Nephron (organoid): ENCODE results near the gene EEF1G.

ENCODE experiments used
- H3K27ac Mint-ChIP-seq, 3 experiments: 2 replicates each; pipeline ENCODE4 v1.8.0; 2020; ENCODE audit warnings: mixed read lengths in 3 of 3, mild to moderate bottlenecking in 2 of 3, moderate library complexity in 1 of 3
- H3K27me3 Mint-ChIP-seq: 2 replicates; pipeline ENCODE4 v1.8.0; 2021; ENCODE audit warnings: low read depth, mild to moderate bottlenecking, moderate library complexity, mixed read lengths
- H3K36me3 Mint-ChIP-seq: 2 replicates; pipeline ENCODE4 v1.8.0; 2020; ENCODE audit warnings: low read depth, mixed read lengths
- H3K4me1 Mint-ChIP-seq: 2 replicates; pipeline ENCODE4 v1.8.0; 2020; ENCODE audit warnings: mixed read lengths
- H3K4me3 Mint-ChIP-seq, 3 experiments: 2 replicates each; pipeline ENCODE4 v1.8.0; 2020; ENCODE audit warnings: mild to moderate bottlenecking in 3 of 3, mixed read lengths in 3 of 3, moderate library complexity in 2 of 3
- H3K9me3 Mint-ChIP-seq: 2 replicates; pipeline ENCODE4 v1.8.0; 2020; ENCODE audit warnings: mixed read lengths
- TF ChIP-seq, protein P1 (sequence below), 3 experiments: fragments of 200-600 bp; sonication (generic); IDR thresholded peaks; one replicate each; pipeline ENCODE4 v1.5.0; 2021; ENCODE audit warnings: antibody characterized with exemption in 3 of 3; ENCODE audit not compliant: unreplicated experiment in 3 of 3

EEF1G gene

DNA sequence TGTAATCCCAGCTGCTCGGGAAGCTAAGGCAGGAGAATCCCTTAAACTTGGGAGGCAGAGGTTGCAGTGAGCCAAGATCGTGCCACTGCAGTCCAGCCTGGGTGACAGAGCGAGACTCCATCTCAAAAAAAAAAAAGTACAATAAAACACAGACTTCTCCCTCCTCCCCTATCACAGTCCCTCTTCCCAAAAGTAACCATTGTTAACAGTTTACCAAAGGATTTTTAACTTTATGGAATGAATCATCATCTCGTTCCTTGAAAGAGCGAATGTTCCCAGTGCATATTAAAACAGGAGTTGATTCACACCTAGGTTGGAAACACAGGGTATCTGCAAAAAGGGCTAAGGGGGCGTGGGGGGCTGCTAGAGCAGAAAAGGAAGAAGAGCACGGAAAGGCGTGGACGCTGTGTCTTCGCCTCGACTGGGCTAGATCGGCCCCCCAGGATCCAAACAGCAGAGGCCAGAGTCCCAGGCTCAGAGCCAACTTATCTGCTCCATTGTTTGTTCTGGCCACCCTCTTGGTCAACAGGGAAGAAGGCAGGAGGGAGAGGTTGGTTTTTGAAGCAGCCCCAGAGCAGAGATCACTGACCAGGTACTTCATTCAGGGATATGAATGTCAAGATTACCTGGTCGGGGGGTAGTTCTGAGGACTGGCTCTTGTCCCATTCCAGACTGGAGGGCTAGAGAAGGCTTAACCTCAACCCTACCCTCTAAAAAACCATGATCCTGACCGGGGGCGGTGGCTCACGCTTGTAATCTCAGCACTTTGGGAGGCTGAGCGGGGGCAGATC lies 25.0 kb downstream of the EEF1G start:
- TF ChIP-seq, protein P1, sequence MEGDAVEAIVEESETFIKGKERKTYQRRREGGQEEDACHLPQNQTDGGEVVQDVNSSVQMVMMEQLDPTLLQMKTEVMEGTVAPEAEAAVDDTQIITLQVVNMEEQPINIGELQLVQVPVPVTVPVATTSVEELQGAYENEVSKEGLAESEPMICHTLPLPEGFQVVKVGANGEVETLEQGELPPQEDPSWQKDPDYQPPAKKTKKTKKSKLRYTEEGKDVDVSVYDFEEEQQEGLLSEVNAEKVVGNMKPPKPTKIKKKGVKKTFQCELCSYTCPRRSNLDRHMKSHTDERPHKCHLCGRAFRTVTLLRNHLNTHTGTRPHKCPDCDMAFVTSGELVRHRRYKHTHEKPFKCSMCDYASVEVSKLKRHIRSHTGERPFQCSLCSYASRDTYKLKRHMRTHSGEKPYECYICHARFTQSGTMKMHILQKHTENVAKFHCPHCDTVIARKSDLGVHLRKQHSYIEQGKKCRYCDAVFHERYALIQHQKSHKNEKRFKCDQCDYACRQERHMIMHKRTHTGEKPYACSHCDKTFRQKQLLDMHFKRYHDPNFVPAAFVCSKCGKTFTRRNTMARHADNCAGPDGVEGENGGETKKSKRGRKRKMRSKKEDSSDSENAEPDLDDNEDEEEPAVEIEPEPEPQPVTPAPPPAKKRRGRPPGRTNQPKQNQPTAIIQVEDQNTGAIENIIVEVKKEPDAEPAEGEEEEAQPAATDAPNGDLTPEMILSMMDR (IDR thresholded peaks at IDR 0.05; ENCODE audit: unreplicated experiment in 3 of 3) = no peak
- no peaks in the 10 kb centered on the region for H3K36me3 Mint-ChIP-seq

DNA sequence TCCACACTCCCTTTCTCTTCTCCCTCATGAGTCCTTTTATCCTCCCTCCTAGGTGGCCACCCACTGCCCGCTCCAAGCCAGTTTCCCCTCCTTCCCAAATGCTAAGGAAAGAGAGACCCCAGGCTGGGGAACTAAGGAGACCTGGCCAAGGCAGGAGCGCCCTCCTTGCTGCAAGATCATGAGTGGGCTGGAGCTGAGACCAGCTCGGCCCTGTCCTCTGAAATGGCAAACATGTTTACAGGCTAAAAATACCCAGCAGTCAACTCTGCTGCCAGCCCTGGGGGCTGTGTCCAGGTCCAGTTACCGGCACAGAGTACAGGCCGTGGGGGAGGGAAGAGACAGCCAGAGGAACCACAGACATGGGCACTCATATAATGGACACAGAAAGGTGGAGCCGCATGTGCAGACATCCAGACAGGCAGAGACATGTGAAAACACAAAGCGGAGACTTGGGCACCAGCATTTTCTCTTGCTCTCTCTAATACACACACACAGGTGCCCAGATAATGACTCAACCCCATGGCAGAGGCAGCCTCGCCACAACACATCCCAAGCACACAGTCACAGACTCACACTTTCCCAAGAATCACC lies 25.9 kb downstream of the EEF1G start:
- H3K27me3 Mint-ChIP-seq = peaks cover 18% of the 10 kb centered on the region
- H3K9me3 Mint-ChIP-seq = no peaks in the 10 kb centered on the region
- no peaks in the 10 kb centered on the region for H3K36me3 Mint-ChIP-seq
- TF ChIP-seq, protein P1 (IDR thresholded peaks at IDR 0.05; ENCODE audit: unreplicated experiment in 3 of 3) = no peak
- peak overlapping the region; percentile 90 to 96 (median 93) for H3K27ac Mint-ChIP-seq
- peak overlapping the region; percentile 87 to 88 (median 87) for H3K4me3 Mint-ChIP-seq
- H3K4me1 Mint-ChIP-seq = peaks cover 61% of the 10 kb centered on the region

More for the DNA sequence above, 25.0 kb downstream of the EEF1G start:
- peak overlapping the region in 2 of 3 experiments; percentile 90 to 96 for H3K27ac Mint-ChIP-seq
- peak overlapping the region; percentile 30 to 88 (median 73) for H3K4me3 Mint-ChIP-seq
- H3K9me3 Mint-ChIP-seq = no peaks in the 10 kb centered on the region
- peaks cover 15% of the 10 kb centered on the region for H3K27me3 Mint-ChIP-seq
- peaks cover 62% of the 10 kb centered on the region for H3K4me1 Mint-ChIP-seq

DNA sequence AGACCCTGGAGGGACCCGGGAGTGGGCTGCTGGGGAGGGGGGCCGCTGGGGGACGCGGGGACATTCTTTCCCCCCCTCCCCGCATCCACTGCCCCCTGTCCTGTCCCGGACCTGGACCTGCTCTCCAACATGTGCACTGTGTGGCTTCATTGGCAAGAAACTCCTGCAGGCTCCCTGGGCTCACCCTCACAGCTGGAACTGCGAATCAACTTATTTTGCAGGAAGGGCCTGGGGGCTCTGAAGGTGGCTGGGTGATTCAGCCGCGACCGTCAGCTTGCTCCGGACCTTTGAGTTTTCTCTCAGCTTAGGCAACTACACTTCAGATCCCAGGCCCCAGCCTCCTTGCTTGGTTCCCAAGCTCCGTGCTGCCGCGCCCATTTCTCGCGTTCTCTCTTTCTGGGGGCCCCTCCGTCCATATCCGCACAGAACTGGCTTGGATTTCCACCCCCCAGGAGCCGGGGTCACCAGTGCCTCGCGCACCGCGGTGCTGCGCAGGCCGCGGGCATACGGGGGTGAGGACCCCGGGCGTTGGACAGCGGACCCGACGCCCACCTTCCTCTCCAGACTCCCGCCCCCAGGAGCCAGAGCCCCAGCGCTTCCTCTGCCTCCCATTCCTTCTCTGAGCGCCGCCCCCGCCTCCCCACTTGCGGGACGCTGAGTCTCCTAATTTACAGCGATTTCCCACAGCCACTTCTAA lies 26.6 kb downstream of the EEF1G start:
- Mint-ChIP-seq H3K4me3 (peak overlapping the region; percentile 87 to 88 (median 87)), H3K9me3 (no peaks in the 10 kb centered on the region), H3K36me3 (no peaks in the 10 kb centered on the region), H3K4me1 (peaks cover 61% of the 10 kb centered on the region), H3K27me3 (peaks cover 18% of the 10 kb centered on the region), H3K27ac (peak overlapping the region; percentile 90 to 96 (median 93))
- TF ChIP-seq, protein P1 (IDR thresholded peaks at IDR 0.05; ENCODE audit: unreplicated experiment in 3 of 3) = no peak

- H3K27ac Mint-ChIP-seq = peak within 1 kb of the TSS; percentile 95 to 97 (median 97)
- peaks cover 18% of the 10 kb centered on the region for H3K27me3 Mint-ChIP-seq
- TF ChIP-seq, protein P1 (IDR thresholded peaks at IDR 0.05; ENCODE audit: unreplicated experiment in 3 of 3) = no peak
- no peaks in the 10 kb centered on the region for H3K9me3 Mint-ChIP-seq
- H3K4me3 Mint-ChIP-seq = peak within 1 kb of the TSS; percentile 98 to 100 (median 99)
- peaks cover 61% of the 10 kb centered on the region for H3K4me1 Mint-ChIP-seq
- H3K36me3 Mint-ChIP-seq = no peaks in the 10 kb centered on the region
Observed at GRCh38 chr11:62546244-62546928, 27.3 kb downstream of the EEF1G start, which contains the start of gene AHNAK. Gene AHNAK (minus strand): TSS chr11:62546806. CDS start chr11:62536098, 10,708 bp downstream.

DNA sequence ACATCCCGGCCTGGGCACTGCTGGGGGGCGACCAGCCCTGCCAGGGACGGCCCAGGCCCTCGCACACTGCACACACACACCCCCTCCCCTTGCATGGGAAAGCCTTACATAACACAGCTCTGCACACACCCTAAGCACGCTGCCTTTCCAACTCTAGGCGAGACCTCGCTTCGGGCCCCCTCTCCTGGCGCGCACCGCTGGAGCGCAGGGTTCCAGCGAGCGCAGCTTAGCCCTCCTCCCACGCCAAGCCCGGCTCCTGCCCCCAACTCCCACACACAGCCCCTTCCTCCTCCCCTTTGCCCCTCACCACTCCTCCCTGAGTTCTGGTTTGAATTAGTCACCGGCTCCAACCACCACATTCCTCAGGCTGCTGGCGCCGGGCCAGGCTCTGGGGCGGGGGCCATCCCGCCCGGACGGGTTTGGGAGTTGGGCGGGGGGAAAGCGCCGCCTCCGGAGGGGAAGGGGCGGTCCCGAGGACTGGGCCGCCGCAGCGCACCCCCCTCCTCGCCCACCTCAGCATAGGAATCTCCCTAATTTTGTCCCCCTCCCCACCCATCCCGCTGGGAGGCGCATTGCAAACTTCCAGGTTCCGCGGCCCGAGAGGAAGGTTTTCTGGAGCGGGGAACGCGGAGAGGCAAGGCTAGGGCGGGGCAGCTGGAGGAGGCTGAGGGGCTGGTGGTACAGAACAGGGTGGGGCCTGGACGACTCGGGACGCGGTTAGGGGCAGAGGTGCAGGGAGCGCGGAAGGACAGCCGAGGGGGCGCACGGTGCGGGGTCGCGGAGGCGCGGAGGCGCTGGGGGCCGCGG lies 28.1 kb downstream of the EEF1G start:
- TF ChIP-seq, protein P1 (IDR thresholded peaks at IDR 0.05; ENCODE audit: unreplicated experiment in 3 of 3) = peak in 1 of 3 experiments; percentile 32
- H3K27ac Mint-ChIP-seq = peak overlapping the region; percentile 95 to 97 (median 97)
- H3K9me3 Mint-ChIP-seq = no peaks in the 10 kb centered on the region
- H3K4me1 Mint-ChIP-seq = peaks cover 65% of the 10 kb centered on the region
- peak overlapping the region; percentile 98 to 100 (median 99) for H3K4me3 Mint-ChIP-seq
- H3K36me3 Mint-ChIP-seq = no peaks in the 10 kb centered on the region
- H3K27me3 Mint-ChIP-seq = peaks cover 18% of the 10 kb centered on the region
